Activated naive CD8-positive, alpha-beta T cell treated with anti-CD3 and anti-CD28 coated beads, Interleukin-2, amount 50 U/mL, for 24 hours (primary cell): ENCODE results near the gene POU6F1.
"Not testable (repeated sequence)": the region's sequence is repeated elsewhere in the genome, so short reads cannot be mapped to it uniquely, and the experiment has no call there.

Source experiments
- ATAC-seq: fragments of 150-1000 bp; cut with Tn5 transposase; one replicate; pipeline ENCODE4 v1.10.0; 2021
- DNase-seq: peaks from one replicate; pipeline ENCODE4 v3.0.0; 2021
- H3K27ac Mint-ChIP-seq: one replicate; pipeline ENCODE4 v1.8.0; 2021; ENCODE audit warnings: mild to moderate bottlenecking, mixed read lengths
- H3K27me3 Mint-ChIP-seq: one replicate; pipeline ENCODE4 v1.8.0; 2021; ENCODE audit warnings: mixed read lengths
- H3K36me3 Mint-ChIP-seq: one replicate; pipeline ENCODE4 v1.8.0; 2021; ENCODE audit warnings: low read depth, mixed read lengths
- H3K4me1 Mint-ChIP-seq: one replicate; pipeline ENCODE4 v1.8.0; 2021; ENCODE audit warnings: mixed read lengths
- H3K4me3 Mint-ChIP-seq: one replicate; pipeline ENCODE4 v1.8.0; 2021; ENCODE audit warnings: mild to moderate bottlenecking, moderate library complexity, mixed read lengths
- H3K9me3 Mint-ChIP-seq: one replicate; pipeline ENCODE4 v1.8.0; 2021; ENCODE audit warnings: mixed read lengths

Gene POU6F1

DNA sequence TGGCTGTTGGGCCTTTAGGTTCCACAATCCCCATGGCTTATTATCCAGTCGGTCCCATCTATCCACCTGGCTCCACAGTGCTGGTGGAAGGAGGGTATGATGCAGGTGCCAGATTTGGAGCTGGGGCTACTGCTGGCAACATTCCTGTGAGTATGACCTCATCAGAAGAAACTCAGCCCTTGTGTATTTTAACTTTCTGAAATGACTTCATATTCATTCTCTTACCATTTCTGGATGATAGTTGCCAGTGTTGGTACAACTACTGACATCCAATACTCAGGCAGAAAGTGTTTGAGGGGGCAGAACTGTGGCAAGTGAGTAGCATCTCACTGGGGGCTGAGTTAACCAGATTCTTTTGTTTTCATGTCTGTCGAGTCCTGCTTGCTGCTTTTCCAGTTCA is 23.1 kb upstream of the POU6F1 start:
- Mint-ChIP-seq H3K27ac (peak overlapping the region; percentile 4), H3K9me3 (no peaks in the 10 kb centered on the region), H3K36me3 (peaks cover 36% of the 10 kb centered on the region), H3K4me3 (peak overlapping the region; percentile 96), H3K4me1 (peaks cover 48% of the 10 kb centered on the region), H3K27me3 (no peaks in the 10 kb centered on the region)
- ATAC-seq, result no peak
- no peak for DNase-seq

DNA sequence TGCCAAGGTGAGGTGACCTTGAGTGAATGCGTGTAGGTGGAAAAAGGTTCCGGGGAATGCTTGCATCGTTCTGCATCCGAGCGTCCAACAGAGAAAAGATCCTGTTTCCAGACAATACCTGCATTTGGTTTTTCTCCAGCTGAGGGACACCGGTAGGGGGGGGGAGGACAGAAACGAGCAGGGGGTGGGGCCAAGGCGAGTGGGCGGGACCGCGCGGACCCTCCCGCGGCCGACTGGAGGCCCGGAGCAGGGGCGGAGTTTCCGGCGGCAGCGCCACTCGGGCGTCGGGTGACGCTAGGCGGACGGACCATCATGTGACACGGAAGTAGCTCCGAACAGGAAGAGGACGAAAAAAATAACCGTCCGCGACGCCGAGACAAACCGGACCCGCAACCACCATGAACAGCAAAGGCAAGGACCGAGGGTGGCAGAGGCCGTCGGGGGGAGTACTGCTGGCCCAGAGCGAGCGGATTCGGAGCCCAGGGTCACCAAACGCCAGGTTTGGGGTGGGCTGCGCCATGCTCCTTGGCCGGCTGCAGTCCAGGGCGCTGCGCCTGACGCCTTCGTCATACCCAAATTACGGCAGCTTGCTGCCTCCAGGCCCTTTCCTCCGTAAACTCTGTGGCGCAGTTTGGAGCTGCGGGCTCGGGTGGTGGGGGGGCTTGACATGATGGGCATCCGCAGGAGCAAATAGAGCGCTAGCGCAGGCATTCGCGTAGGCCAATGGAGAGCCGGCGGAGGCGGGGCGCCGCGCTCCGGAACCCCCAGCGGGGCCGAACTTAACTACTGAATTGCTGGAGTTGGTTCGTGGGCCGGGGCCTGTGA is 20.9 kb upstream of the POU6F1 start, which contains the start of gene DAZAP2:
Gene DAZAP2, plus strand, starts transcription at position 317 of the 825 bp plus-strand sequence. Its CDS starts 82 bp downstream, at position 399.
- peak; percentile 97 for DNase-seq
- Mint-ChIP-seq H3K4me1 (peaks cover 36% of the 10 kb centered on the region), H3K36me3 (peaks cover 29% of the 10 kb centered on the region), H3K9me3 (no peaks in the 10 kb centered on the region), H3K4me3 (peak within 1 kb of the TSS; percentile 96), H3K27ac (peak within 1 kb of the TSS; percentile 99), H3K27me3 (no peaks in the 10 kb centered on the region)
- ATAC-seq, result peak; percentile 94

DNA sequence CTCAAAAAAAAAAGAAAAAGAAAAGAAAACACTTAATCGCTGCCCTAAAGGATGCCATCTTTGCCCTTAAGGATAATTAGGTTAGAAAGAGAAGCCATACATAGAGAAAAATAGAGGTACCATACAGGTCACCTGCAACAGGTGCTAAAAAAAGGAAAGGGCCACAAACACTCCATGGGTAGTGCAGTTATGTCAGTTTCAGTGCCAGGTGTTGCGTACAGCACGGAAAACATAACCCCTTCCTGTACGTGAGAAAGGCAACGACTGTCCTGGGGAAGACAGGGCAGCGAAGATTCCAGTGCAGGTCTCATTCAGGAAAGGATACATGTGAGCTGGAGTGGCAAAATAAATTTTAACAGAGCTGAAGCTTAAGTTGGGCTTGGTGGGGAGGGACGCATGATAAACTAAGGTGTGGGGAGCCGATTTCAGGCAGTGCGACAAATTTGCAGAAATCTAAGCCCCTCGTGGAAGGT is 20.2 kb upstream of the POU6F1 start:
- H3K27me3 Mint-ChIP-seq, result no peaks in the 10 kb centered on the region
- peak overlapping the region; percentile 96 for H3K4me3 Mint-ChIP-seq
- peaks cover 27% of the 10 kb centered on the region for H3K36me3 Mint-ChIP-seq
- DNase-seq (no peak), ATAC-seq (no peak)
- H3K4me1 Mint-ChIP-seq, result peaks cover 34% of the 10 kb centered on the region
- H3K9me3 Mint-ChIP-seq, result no peaks in the 10 kb centered on the region
- H3K27ac Mint-ChIP-seq, result peak overlapping the region; percentile 99

DNA sequence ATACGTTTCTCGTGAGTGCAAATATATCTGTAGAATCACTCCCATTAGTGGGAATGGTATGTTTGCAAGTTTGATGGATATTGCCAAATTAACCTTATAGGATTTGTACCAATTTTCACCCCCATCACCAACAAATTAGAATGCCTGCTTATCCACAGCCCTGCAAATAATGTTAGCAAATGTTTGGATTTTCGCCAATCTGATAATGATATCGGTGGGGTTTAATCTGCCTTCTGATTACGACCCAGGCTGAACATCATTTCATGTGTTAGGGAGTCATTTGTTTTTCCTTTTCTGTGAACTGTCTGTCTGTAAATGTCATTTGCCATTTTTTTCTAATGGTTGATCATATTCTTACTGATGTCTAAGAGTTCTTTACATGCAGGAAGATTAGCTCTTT is 16.7 kb upstream of the POU6F1 start:
- H3K9me3 Mint-ChIP-seq, result no peaks in the 10 kb centered on the region
- no peaks in the 10 kb centered on the region for H3K36me3 Mint-ChIP-seq
- H3K4me3 Mint-ChIP-seq, result no peak overlapping the region
- H3K4me1 Mint-ChIP-seq, result peaks cover 8% of the 10 kb centered on the region
- ATAC-seq (no peak), DNase-seq (no peak)
- H3K27me3 Mint-ChIP-seq, result no peaks in the 10 kb centered on the region
- H3K27ac Mint-ChIP-seq, result no peak overlapping the region

DNA sequence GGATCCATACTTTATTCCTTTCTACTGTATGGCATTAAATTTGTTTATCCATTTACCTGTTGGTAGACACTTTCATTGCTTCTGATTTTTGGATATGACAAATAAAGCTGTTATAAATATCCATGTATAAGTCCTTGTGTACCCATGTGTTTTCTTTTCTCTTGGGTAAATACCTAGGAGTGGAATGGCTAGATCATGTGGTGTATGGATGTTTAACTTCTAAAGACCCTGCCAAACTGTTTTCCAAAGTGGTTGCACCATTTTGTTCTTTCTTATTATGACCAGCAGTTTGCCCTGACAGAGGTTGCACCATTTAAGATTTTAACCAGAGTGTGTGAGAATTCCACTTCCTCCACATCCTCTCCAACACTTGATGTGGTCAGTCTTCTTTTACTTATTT is 14.8 kb upstream of the POU6F1 start:
- ATAC-seq, result no peak

DNA sequence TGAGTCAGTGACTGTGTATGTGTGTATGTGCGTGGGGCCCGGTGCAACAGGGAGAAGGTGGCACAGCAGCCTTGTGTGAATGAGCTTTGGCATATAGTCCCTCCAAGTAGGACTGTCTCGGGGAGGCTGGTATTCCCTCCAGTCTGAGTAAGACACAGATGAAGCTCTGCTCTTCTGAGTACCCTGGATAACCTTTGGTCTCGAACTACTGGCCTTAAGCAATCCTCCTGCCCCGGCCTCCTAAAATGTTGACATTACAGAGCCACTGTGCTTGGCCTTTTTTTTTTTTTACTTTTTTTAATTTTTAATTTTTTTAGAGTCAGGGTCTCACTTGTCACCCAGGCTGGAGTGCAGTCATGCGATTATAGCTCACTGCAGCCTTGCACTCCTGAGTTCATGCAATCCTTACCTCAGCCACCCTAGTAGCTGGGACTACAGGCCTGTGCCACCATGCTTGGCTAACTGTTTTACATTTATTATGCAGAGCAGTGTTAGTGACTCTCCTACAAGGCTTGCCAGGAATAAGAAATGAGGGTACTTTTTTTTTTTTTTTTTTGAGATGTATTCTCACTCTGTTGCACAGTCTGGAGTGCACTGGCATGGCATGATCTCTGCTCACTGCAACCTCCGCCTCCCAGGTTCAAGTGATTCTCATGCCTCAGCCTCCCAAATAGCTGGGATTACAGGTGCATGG is 11.4 kb upstream of the POU6F1 start:
- H3K36me3 Mint-ChIP-seq, result no peaks in the 10 kb centered on the region
- no peaks in the 10 kb centered on the region for H3K27me3 Mint-ChIP-seq
- no peaks in the 10 kb centered on the region for H3K9me3 Mint-ChIP-seq
- ATAC-seq, result no peak
- DNase-seq, result no peak
- no peak overlapping the region for H3K27ac Mint-ChIP-seq
- no peaks in the 10 kb centered on the region for H3K4me1 Mint-ChIP-seq
- no peak overlapping the region for H3K4me3 Mint-ChIP-seq

More for the DNA sequence above, 14.8 kb upstream of the POU6F1 start:
- Mint-ChIP-seq H3K27ac (no peak overlapping the region), H3K4me1 (no peaks in the 10 kb centered on the region), H3K9me3 (no peaks in the 10 kb centered on the region), H3K36me3 (no peaks in the 10 kb centered on the region), H3K27me3 (no peaks in the 10 kb centered on the region), H3K4me3 (no peak overlapping the region)
- no peak for DNase-seq

DNA sequence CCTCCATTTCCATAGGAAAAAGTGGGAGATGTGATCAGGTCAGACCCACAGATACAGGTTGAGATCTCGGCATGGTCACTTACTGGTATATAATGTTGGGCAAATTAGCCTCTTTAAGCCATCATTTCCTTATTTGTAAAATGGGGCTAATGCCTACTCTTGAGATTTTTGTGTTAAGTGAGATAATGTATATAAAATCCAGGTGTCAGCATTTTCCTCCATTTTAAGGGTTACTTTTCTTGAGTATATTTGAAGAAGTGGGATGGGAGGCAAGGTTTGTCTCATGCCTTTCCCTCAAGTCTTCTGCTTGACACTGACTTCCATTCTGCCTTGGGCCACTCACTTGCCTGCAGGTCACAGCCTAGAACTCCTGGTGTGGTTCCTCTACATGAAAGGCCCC is 10.1 kb upstream of the POU6F1 start:
- Mint-ChIP-seq H3K9me3 (no peaks in the 10 kb centered on the region), H3K27me3 (no peaks in the 10 kb centered on the region), H3K4me1 (no peaks in the 10 kb centered on the region), H3K36me3 (no peaks in the 10 kb centered on the region), H3K27ac (no peak overlapping the region), H3K4me3 (no peak overlapping the region)
- DNase-seq (no peak), ATAC-seq (no peak)

DNA sequence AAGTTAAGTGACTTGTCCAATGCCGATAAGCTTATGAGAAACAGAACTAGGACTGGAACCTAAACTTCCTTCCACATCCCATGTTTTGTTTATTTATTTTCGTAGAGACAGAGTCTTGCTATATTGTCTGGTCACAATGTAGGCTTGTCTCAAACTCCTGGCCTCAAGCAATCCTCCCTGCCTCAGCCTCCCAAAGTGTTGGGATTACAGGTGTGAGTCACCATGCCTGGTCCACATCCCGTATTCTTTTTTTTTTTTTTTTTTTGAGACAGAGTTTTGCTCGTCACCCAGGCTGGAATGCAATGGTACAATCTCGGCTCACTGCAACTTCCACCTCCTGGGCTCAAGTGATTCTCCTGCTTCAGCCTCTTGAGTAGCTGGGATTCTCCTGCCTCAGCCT is 9.2 kb upstream of the POU6F1 start:
- not testable (repeated sequence) for DNase-seq, H3K27ac Mint-ChIP-seq, H3K27me3 Mint-ChIP-seq, H3K9me3 Mint-ChIP-seq, ATAC-seq, H3K4me3 Mint-ChIP-seq, H3K4me1 Mint-ChIP-seq, H3K36me3 Mint-ChIP-seq

DNA sequence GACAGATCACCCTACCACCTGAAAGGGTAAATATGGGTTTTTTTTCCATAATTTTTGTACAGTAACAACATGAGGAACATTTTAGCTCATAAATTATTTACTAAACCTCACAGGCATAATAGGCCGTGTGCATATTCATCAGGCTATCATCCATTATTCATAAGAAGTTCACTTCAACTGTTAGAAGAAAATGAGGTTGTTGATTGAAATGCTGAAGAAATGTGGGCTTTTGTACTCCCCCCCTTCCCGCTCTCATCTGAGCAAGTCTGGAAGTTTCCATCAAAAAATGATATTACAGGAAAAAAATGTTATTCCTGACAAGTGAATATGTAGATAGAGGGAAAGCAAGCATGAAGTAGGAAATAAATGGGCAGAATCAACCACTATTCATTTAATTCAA is 7.9 kb upstream of the POU6F1 start:
- no peaks in the 10 kb centered on the region for H3K27me3 Mint-ChIP-seq
- DNase-seq (no peak), ATAC-seq (no peak)
- no peak overlapping the region for H3K4me3 Mint-ChIP-seq
- H3K9me3 Mint-ChIP-seq, result no peaks in the 10 kb centered on the region
- H3K27ac Mint-ChIP-seq, result no peak overlapping the region
- no peaks in the 10 kb centered on the region for H3K36me3 Mint-ChIP-seq
- H3K4me1 Mint-ChIP-seq, result no peaks in the 10 kb centered on the region

DNA sequence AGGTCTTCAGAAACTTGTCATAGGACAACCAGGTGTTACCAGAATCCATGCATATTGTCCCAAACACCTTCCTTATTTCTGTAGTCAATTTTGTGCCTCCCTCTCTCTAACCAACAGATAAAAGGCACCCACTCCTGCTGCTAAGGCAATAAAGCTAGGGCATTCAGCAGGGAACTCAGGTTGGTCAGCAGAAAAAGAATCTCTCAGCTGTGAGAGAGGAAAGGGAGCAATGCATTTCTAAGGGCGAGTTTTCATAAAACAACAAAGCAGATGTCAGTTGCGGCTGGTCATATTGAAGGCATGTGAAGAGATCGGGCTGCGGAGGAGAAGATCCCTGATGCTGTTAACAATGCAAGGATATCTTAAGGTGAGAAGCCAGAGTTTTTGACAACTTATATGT is 7.4 kb upstream of the POU6F1 start:
- Mint-ChIP-seq H3K4me1 (no peaks in the 10 kb centered on the region), H3K27me3 (no peaks in the 10 kb centered on the region), H3K4me3 (no peak overlapping the region), H3K9me3 (no peaks in the 10 kb centered on the region), H3K27ac (no peak overlapping the region), H3K36me3 (no peaks in the 10 kb centered on the region)
- no peak for DNase-seq
- ATAC-seq, result no peak

DNA sequence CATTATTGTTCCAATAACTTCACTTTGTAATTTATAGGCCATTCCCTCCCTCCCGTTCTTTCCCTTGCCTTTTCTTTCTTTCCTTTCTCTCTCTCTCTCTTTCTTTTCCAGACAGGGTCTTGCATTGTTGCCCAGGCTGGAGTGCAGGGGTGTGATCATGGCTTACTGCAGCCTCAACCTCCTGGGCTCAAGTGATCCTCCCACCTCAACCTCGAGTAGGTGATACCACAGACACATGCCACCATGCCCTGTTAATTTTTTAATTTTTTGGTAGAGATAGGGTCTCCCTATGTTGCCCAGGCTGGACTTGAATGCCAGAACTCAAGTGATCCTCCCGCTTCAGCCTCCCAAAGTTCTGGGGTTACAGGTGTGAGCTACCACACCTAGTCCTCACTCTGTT is 6.8 kb upstream of the POU6F1 start:
- Mint-ChIP-seq H3K27ac (no peak overlapping the region), H3K27me3 (no peaks in the 10 kb centered on the region), H3K9me3 (no peaks in the 10 kb centered on the region), H3K4me1 (no peaks in the 10 kb centered on the region), H3K36me3 (no peaks in the 10 kb centered on the region), H3K4me3 (no peak overlapping the region)
- ATAC-seq, result no peak
- no peak for DNase-seq

DNA sequence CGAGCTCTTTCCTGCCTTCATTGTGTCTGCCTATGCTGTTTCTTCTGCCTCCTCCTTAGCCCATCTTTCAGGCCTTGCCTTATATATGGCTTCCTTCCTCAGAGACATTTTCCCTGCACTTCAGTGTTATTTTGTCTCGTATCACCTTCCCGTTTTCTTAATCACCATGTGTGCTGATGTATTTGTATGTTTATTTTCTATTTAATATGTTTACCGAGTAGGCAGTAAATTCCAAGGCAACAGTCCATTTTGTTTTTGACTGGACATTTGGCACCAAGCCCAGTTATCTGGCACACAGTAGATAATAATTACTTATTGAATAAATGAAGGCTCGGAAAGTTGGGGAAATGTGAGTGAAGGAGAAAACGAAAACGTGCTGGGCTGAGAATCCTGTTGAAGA is 4.6 kb upstream of the POU6F1 start:
- no peaks in the 10 kb centered on the region for H3K36me3 Mint-ChIP-seq
- no peak overlapping the region for H3K27ac Mint-ChIP-seq
- ATAC-seq, result no peak
- H3K9me3 Mint-ChIP-seq, result no peaks in the 10 kb centered on the region
- H3K4me1 Mint-ChIP-seq, result peaks cover 13% of the 10 kb centered on the region
- H3K27me3 Mint-ChIP-seq, result no peaks in the 10 kb centered on the region
- DNase-seq, result no peak
- H3K4me3 Mint-ChIP-seq, result no peak overlapping the region

DNA sequence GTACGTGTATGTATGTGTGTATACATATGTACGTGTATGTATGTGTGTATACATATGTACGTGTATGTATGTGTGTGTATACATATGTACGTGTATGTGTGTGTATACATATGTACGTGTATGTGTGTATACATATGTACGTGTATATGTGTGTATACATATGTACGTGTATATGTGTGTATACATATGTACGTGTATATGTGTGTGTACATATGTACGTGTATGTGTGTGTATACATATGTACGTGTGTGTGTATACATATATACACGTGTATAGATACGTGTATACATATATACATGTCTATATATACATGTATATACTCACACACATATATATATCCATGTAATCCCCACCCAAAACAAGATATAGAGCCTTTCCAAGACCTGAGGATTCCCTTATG is 2.0 kb upstream of the POU6F1 start:
- DNase-seq, ATAC-seq, H3K36me3 Mint-ChIP-seq, H3K9me3 Mint-ChIP-seq, H3K4me3 Mint-ChIP-seq, H3K27me3 Mint-ChIP-seq, H3K27ac Mint-ChIP-seq: not testable (repeated sequence)
- H3K4me1 Mint-ChIP-seq, result peaks cover 16% of the 10 kb centered on the region

DNA sequence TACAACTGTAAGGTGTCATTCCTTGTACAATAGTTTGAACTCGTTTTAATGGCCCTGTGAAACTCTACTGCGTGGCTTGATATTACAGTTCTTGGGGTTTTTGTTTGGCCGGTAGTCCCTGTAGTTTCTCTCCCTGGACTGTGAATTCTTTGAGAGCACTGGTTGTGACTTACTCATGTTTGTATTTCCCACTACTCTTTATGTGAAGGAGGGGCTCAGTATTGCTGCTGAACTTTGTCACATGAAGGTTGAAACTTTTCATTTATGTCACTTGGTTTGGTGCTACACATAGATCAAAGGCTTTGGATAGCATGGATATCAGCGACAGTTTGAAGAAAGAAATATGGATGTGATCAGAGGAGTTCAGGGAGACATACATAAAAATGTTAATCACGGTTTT is 1.5 kb upstream of the POU6F1 start:
- peak overlapping the region; percentile 83 for H3K4me3 Mint-ChIP-seq
- H3K27me3 Mint-ChIP-seq, result no peaks in the 10 kb centered on the region
- no peaks in the 10 kb centered on the region for H3K9me3 Mint-ChIP-seq
- peaks cover 16% of the 10 kb centered on the region for H3K4me1 Mint-ChIP-seq
- peak overlapping the region; percentile 66 for H3K27ac Mint-ChIP-seq
- H3K36me3 Mint-ChIP-seq, result no peaks in the 10 kb centered on the region
- ATAC-seq, result no peak
- no peak for DNase-seq

DNA sequence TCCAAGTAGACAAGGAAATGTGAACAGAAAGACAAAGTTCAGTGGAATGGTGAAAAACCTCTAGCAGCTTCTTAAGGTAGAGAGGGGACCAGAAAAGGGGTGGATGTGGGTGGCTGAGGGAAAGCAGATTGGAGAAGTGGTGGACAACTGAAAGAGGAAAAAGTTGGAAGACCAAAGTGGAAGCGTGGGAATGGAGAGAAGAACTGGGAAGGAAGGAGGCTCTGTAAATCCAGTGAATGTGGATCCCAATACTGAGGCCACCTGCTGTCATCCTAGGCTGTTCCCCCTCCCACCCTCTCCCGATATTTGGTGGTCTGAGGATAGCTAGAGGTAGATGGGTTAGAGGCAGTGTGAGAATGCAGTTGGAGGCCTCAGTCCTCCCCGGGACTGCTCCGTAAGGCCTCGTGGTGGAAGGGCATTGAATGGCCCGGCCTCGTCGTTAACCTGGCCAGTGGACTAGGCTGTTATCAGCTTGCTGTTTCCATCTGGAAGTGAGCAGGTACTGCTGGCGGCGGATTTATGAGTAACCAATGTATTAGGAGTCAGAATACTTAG is 822 bp upstream of the POU6F1 start:
- peak overlapping the region; percentile 83 for H3K4me3 Mint-ChIP-seq
- H3K27me3 Mint-ChIP-seq, result no peaks in the 10 kb centered on the region
- peaks cover 16% of the 10 kb centered on the region for H3K4me1 Mint-ChIP-seq
- DNase-seq (no peak), ATAC-seq (no peak)
- H3K9me3 Mint-ChIP-seq, result no peaks in the 10 kb centered on the region
- peak overlapping the region; percentile 90 for H3K27ac Mint-ChIP-seq
- no peaks in the 10 kb centered on the region for H3K36me3 Mint-ChIP-seq
